ENCODE results near the gene RAD51B. TPM values are rescaled to one million over a fixed set of nuclear protein-coding genes. Genes with fewer than 3 reads are reported as not detected.

Gene RAD51B
- total RNA-seq, 5 donors from 2014 or later (not counting 1 experiment from before 2014, with no cell fraction given): 25.4 to 47.9 (median 30.0) TPM

DNA sequence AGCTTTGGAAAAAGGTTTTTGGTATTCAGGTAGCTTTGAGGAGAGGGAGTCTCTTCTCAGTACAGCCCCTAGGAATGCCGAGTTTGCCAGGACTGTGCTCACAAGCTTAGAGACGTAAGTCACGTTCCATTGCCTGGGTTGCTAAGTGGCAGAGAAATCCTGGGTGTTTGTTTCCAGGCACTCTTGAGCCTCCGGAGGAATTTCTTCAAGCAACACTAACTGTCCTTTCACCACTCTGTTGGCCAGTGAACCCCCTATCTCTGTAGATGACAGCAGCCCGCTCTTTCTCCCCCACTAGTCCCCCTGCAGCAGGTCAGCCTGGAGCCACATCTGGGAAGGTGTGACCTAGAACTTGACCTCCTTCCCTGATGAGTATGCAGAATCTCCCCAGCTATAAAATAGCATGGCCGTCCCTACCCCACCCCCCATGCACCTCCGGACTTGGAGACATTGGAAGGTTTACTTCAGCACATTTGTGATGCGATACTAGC, 810.5 kb downstream of the RAD51B start:
- no peak overlapping the region for H3K4me3 ChIP-seq (ENCODE audit: control insufficient read depth in 1 of 2, extremely low read depth in 1 of 2, low read length in 1 of 2)
- no peaks in the 10 kb centered on the region for H3K36me3 ChIP-seq (ENCODE audit: control insufficient read depth in 2 of 2, extremely low read depth in 1 of 2, insufficient read depth in 1 of 2, low read length in 1 of 2)
- H3K9me3 ChIP-seq: no peaks in the 10 kb centered on the region
- H3K27ac Mint-ChIP-seq: no peak overlapping the region
- no peak for DNase-seq
- CTCF ChIA-PET: interaction anchor here in 1 of 2 donors (0.6 kb wide), 1 partner anchor 166 kb away, joined by 3 read pairs; no protein-coding TSS in a partner anchor
- POLR2A ChIA-PET: interaction anchor here in 1 of 2 donors (0.9 kb wide), 1 partner anchor 363 kb away, joined by 3 read pairs; no protein-coding TSS in a partner anchor
- no peaks in the 10 kb centered on the region for H3K9me3 Mint-ChIP-seq
- ATAC-seq (replicated peaks in 1 of 4): no peak
- H3K4me3 Mint-ChIP-seq: no peak overlapping the region
- no peaks in the 10 kb centered on the region for H3K36me3 Mint-ChIP-seq
- H3K27me3 Mint-ChIP-seq: no peaks in the 10 kb centered on the region
- H3K4me1 Mint-ChIP-seq: peaks cover 13 to 24% (median 21%) of the 10 kb centered on the region in 3 donors
- WGBS (ENCODE audit: insufficient coverage): 94% methylated on average over 7 of the region's 8 CpGs
- peaks cover 5 to 27% of the 10 kb centered on the region in 2 experiments for H3K4me1 ChIP-seq (ENCODE audit: control insufficient read depth in 1 of 2, extremely low read depth in 1 of 2, insufficient read depth in 2 of 2, low read length in 2 of 2)
- no peak overlapping the region for H3K27ac ChIP-seq (ENCODE audit: low read length)
- H3K27me3 ChIP-seq (replicated peaks in 1 of 2; ENCODE audit: control insufficient read depth in 2 of 2, extremely low read depth in 1 of 2, insufficient read depth in 2 of 2, low read length in 1 of 2): no peaks in the 10 kb centered on the region

GRCh38 chr14:68630611-68631393, 811.2 kb downstream of the RAD51B start:
- H3K4me1 ChIP-seq (ENCODE audit: control insufficient read depth in 1 of 2, extremely low read depth in 1 of 2, insufficient read depth in 2 of 2, low read length in 2 of 2): peaks cover 5 to 27% of the 10 kb centered on the region in 2 experiments
- ChIA-PET POLR2A (interaction anchor here in 1 of 2 donors (0.9 kb wide), 1 partner anchor 364 kb away, joined by 3 read pairs; no protein-coding TSS in a partner anchor), CTCF (interaction anchor here in 1 of 2 donors (0.6 kb wide), 1 partner anchor 165 kb away, joined by 3 read pairs; no protein-coding TSS in a partner anchor)
- Mint-ChIP-seq H3K27ac (no peak overlapping the region), H3K4me3 (no peak overlapping the region), H3K4me1 (peaks cover 13 to 21% (median 18%) of the 10 kb centered on the region in 3 donors), H3K27me3 (no peaks in the 10 kb centered on the region), H3K9me3 (no peaks in the 10 kb centered on the region), H3K36me3 (no peaks in the 10 kb centered on the region)
- H3K9me3 ChIP-seq: no peaks in the 10 kb centered on the region
- no peaks in the 10 kb centered on the region for H3K27me3 ChIP-seq (replicated peaks in 1 of 2; ENCODE audit: control insufficient read depth in 2 of 2, extremely low read depth in 1 of 2, insufficient read depth in 2 of 2, low read length in 1 of 2)
- no peak overlapping the region for H3K27ac ChIP-seq (ENCODE audit: low read length)
- H3K4me3 ChIP-seq (ENCODE audit: control insufficient read depth in 1 of 2, extremely low read depth in 1 of 2, low read length in 1 of 2): no peak overlapping the region
- ATAC-seq (replicated peaks in 1 of 4) (no peak), DNase-seq (no peak)
- WGBS (ENCODE audit: insufficient coverage): 100% methylated on average over 6 of the region's 11 CpGs
- H3K36me3 ChIP-seq (ENCODE audit: control insufficient read depth in 2 of 2, extremely low read depth in 1 of 2, insufficient read depth in 1 of 2, low read length in 1 of 2): no peaks in the 10 kb centered on the region

DNA sequence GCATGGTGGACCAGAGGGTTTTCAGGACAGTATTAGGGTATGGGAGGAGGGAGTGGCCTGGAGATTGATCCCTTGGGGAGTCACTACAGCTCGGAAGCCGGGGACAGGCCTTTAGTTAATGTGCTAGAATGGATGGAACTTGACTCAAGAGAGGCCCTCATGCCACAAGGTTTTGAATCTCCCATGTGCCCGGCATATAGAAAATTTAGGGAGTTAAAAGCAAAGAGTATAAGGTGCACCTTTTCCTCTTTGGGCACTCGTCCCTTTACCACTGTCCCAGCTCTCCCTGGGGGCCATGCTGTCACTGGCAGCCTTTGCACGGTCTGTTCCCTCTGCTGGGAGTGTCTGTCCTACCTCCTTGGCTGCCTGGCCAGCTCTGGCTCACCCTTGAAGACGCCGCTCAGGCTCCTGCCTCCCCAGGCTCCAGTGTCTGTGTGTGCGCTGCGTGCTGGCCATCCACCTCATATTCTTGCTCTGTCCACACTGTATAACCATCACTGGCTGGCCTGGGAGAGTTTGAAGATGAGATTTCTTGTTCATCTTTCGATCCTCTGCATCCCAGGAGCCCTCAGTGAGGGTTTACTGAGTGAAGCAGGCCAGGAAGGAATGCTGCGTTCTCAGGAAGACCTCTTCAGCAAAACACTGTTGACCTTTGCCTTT, 811.9 kb downstream of the RAD51B start:
- 82% methylated on average over 6 of the region's 11 CpGs for WGBS (ENCODE audit: insufficient coverage)
- Histone ChIP-seq H3K27ac (ENCODE audit: low read length) (no peak overlapping the region), H3K36me3 (ENCODE audit: control insufficient read depth in 2 of 2, extremely low read depth in 1 of 2, insufficient read depth in 1 of 2, low read length in 1 of 2) (no peaks in the 10 kb centered on the region), H3K4me1 (ENCODE audit: control insufficient read depth in 1 of 2, extremely low read depth in 1 of 2, insufficient read depth in 2 of 2, low read length in 2 of 2) (peaks cover 5 to 27% of the 10 kb centered on the region in 2 experiments), H3K4me3 (ENCODE audit: control insufficient read depth in 1 of 2, extremely low read depth in 1 of 2, low read length in 1 of 2) (no peak overlapping the region), H3K27me3 (replicated peaks in 1 of 2; ENCODE audit: control insufficient read depth in 2 of 2, extremely low read depth in 1 of 2, insufficient read depth in 2 of 2, low read length in 1 of 2) (no peaks in the 10 kb centered on the region), H3K9me3 (no peaks in the 10 kb centered on the region)
- Mint-ChIP-seq H3K4me3 (no peak overlapping the region), H3K36me3 (no peaks in the 10 kb centered on the region), H3K27ac (no peak overlapping the region), H3K27me3 (no peaks in the 10 kb centered on the region), H3K9me3 (no peaks in the 10 kb centered on the region), H3K4me1 (peaks cover 13 to 21% (median 18%) of the 10 kb centered on the region in 3 donors)
- ATAC-seq (replicated peaks in 1 of 4): no peak
- ChIA-PET CTCF (no interaction called here), POLR2A (interaction anchor here in 1 of 2 donors (0.9 kb wide), 1 partner anchor 365 kb away, joined by 3 read pairs; no protein-coding TSS in a partner anchor)
- no peak for DNase-seq

- ChIA-PET CTCF (interaction anchor here (0.6 kb wide), 2 partner anchors 31 to 317 kb away, joined by 3 read pairs; no protein-coding TSS in a partner anchor), POLR2A (interaction anchor here (0.6 kb wide), 2 partner anchors 18 to 182 kb away, joined by 5 to 6 read pairs; no protein-coding TSS in a partner anchor)
- peaks cover 8 to 29% of the 10 kb centered on the region in 2 experiments for H3K4me1 ChIP-seq (ENCODE audit: control insufficient read depth in 1 of 2, extremely low read depth in 1 of 2, insufficient read depth in 2 of 2, low read length in 2 of 2)
- Mint-ChIP-seq H3K4me3 (no peak overlapping the region), H3K27me3 (no peaks in the 10 kb centered on the region), H3K27ac (peak overlapping the region in 1 of 2 donors; percentile 16), H3K36me3 (no peaks in the 10 kb centered on the region), H3K9me3 (no peaks in the 10 kb centered on the region), H3K4me1 (peaks cover 13 to 21% (median 18%) of the 10 kb centered on the region in 3 donors)
- no peaks in the 10 kb centered on the region for H3K9me3 ChIP-seq
- H3K36me3 ChIP-seq (ENCODE audit: control insufficient read depth in 2 of 2, extremely low read depth in 1 of 2, insufficient read depth in 1 of 2, low read length in 1 of 2): no peaks in the 10 kb centered on the region
- no peaks in the 10 kb centered on the region for H3K27me3 ChIP-seq (replicated peaks in 1 of 2; ENCODE audit: control insufficient read depth in 2 of 2, extremely low read depth in 1 of 2, insufficient read depth in 2 of 2, low read length in 1 of 2)
- no peak overlapping the region for H3K27ac ChIP-seq (ENCODE audit: low read length)
- DNase-seq (no peak), ATAC-seq (replicated peaks in 1 of 4) (no peak)
- H3K4me3 ChIP-seq (ENCODE audit: control insufficient read depth in 1 of 2, extremely low read depth in 1 of 2, low read length in 1 of 2): no peak overlapping the region
- WGBS (ENCODE audit: insufficient coverage): 91% methylated on average over 12 of the region's 19 CpGs
These were observed 812.7 kb downstream of the RAD51B start for GRCh38 chr14:68632054-68632895.

- H3K4me1 Mint-ChIP-seq: peaks cover 8 to 12% (median 10%) of the 10 kb centered on the region in 3 donors
- Histone ChIP-seq H3K27me3 (replicated peaks in 1 of 2; ENCODE audit: control insufficient read depth in 2 of 2, extremely low read depth in 1 of 2, insufficient read depth in 2 of 2, low read length in 1 of 2) (no peaks in the 10 kb centered on the region), H3K27ac (ENCODE audit: low read length) (no peak overlapping the region), H3K4me1 (ENCODE audit: control insufficient read depth in 1 of 2, extremely low read depth in 1 of 2, insufficient read depth in 2 of 2, low read length in 2 of 2) (peaks cover 13 to 30% of the 10 kb centered on the region in 2 experiments), H3K36me3 (ENCODE audit: control insufficient read depth in 2 of 2, extremely low read depth in 1 of 2, insufficient read depth in 1 of 2, low read length in 1 of 2) (no peaks in the 10 kb centered on the region), H3K9me3 (no peaks in the 10 kb centered on the region), H3K4me3 (ENCODE audit: control insufficient read depth in 1 of 2, extremely low read depth in 1 of 2, low read length in 1 of 2) (no peak overlapping the region)
- no peak overlapping the region for H3K4me3 Mint-ChIP-seq
- no peak for DNase-seq
- no peaks in the 10 kb centered on the region for H3K36me3 Mint-ChIP-seq
- CTCF ChIA-PET: no interaction called here
- POLR2A ChIA-PET: interaction anchor here in 1 of 2 donors (0.6 kb wide), 1 partner anchor 522 kb away, joined by 3 read pairs; no protein-coding TSS in a partner anchor
- 72% methylated on average over 6 of the region's 15 CpGs for WGBS (ENCODE audit: insufficient coverage)
- H3K27ac Mint-ChIP-seq: no peak overlapping the region
- ATAC-seq (replicated peaks in 1 of 4): no peak
- no peaks in the 10 kb centered on the region for H3K9me3 Mint-ChIP-seq
- H3K27me3 Mint-ChIP-seq: no peaks in the 10 kb centered on the region
These were observed 813.8 kb downstream of the RAD51B start for GRCh38 chr14:68633131-68633991.
